Heart left ventricle (tissue), 13 donors: Measurements from ENCODE around the gene UBE2E2.

ENCODE experiments used
- CTCF ChIP-seq, 12 donors: fragments of 200-600 bp; sonication (generic) in 4 of 12; IDR thresholded peaks; one replicate each; pipeline versions ENCODE4 v1.5.0 to v1.8.0; 2018 to 2022; ENCODE audit warnings: antibody characterized with exemption in 12 of 12, mild to moderate bottlenecking in 5 of 12
- POLR2A ChIP-seq, 2 donors: fragments of 450-650 bp; IDR thresholded peaks; one replicate each; pipeline ENCODE4 v1.6.1; 2017; ENCODE audit warnings: antibody characterized with exemption in 2 of 2, mild to moderate bottlenecking in 2 of 2, moderate library complexity in 2 of 2
- donor health status: ischemic (EF 13 %, LVEDD 7.1; RV severe dilation, severe dysfunction).
- donor health status: DM: no; HTN: yes; CAD: no.
- donor health status: DM: no; HTN: no; CAD: no.
- donor health status: ischemic (EF 25% LVEDD 6.9; RV normal size, moderate dysfunction).
- donor health status: ischemic (EF 25% LVEDD 5.7; RV mildly dilated, moderate dysfunction).
- donor health status: ischemic (EF 35%, LVEDD 5.7; RV mildly dilated, moderate dysfunction).
- donor health status: nonischemic (EF 11% LVEDD 7.7; RV severe dilation, severe dysfunction).
- donor health status: DM: yes; HTN: yes; CAD: no.
- donor health status: PGD.
- donor health status: ischemic (EF 29% LVEDD 5.4; RV normal size, mild dysfunction).
- donor health status: nonischemic (EF 23%, LVEDD 6.1; RV moderate dilation, normal function).

DNA sequence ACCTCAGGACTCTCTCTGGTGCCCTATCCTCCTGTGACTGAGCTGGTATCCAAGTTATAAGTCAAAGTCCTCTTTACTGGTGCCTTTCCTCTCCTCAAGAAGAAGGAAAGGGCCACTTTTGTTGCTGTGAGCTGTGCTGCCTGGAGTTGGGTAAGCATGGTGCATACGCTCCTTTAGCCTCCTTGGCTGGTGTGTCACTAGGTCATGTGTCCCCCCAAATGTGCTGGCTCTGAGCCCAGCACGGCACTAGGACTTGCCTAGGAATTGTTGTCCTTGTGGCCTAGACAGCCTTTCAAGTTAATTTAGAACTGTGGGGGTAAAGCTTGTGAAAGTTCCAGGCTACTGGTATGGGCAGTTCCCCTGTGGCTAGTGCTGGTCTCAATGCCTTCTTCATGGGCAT, 113.8 kb downstream of the UBE2E2 start:
- TF ChIP-seq CTCF (IDR thresholded peaks at IDR 0.05) (no peak), POLR2A (IDR thresholded peaks at IDR 0.05) (no peak)
